Activated CD4-positive, CD25-positive, alpha-beta regulatory T cell treated with anti-CD3 and anti-CD28 coated beads, Interleukin-2, amount 50 U/mL, for 16 hours (primary cell): ENCODE results near the gene ADAM11.
"Not testable (repeated sequence)": the region's sequence is repeated elsewhere in the genome, so short reads cannot be mapped to it uniquely, and the experiment has no call there.

ENCODE experiments used
- DNase-seq: peaks from one replicate; pipeline ENCODE4 v3.0.0-alpha.2; 2020; ENCODE audit warnings: low read depth, low spot score

Gene ADAM11

GRCh38 chr17:44795928-44796327 is 37.1 kb downstream of the ADAM11 start:
- no peak for DNase-seq

GRCh38 chr17:44796731-44797130 is 37.9 kb downstream of the ADAM11 start:
- no peak for DNase-seq

GRCh38 chr17:44797802-44798201 is 39.0 kb downstream of the ADAM11 start:
- no peak for DNase-seq

- no peak for DNase-seq
These were observed 39.6 kb downstream of the ADAM11 start for GRCh38 chr17:44798356-44798755.

GRCh38 chr17:44801880-44802279 is 43.1 kb downstream of the ADAM11 start:
- DNase-seq = no peak

- DNase-seq = no peak
These were observed 45.7 kb downstream of the ADAM11 start for GRCh38 chr17:44804302-44805089.

- DNase-seq = no peak
These were observed 48.5 kb downstream of the ADAM11 start for GRCh38 chr17:44807093-44807816.

- no peak for DNase-seq
These were observed 49.0 kb downstream of the ADAM11 start for GRCh38 chr17:44807817-44808155.

- no peak for DNase-seq
These were observed 49.4 kb downstream of the ADAM11 start for GRCh38 chr17:44808156-44808555.

- not testable (repeated sequence) for DNase-seq
These were observed 50.0 kb downstream of the ADAM11 start for GRCh38 chr17:44808656-44809388.

- no peak for DNase-seq
These were observed 53.5 kb downstream of the ADAM11 start for GRCh38 chr17:44812263-44812662.

- DNase-seq = not testable (repeated sequence)
These were observed 59.7 kb downstream of the ADAM11 start for GRCh38 chr17:44818508-44818907.

GRCh38 chr17:44820631-44821212 is 61.9 kb downstream of the ADAM11 start:
- DNase-seq = no peak

GRCh38 chr17:44825236-44825635 is 66.4 kb downstream of the ADAM11 start:
- DNase-seq = not testable (repeated sequence)

GRCh38 chr17:44826123-44826790 is 67.5 kb downstream of the ADAM11 start:
- no peak for DNase-seq

- DNase-seq = no peak
These were observed 69.1 kb downstream of the ADAM11 start for GRCh38 chr17:44827863-44828262.

- no peak for DNase-seq
These were observed 70.2 kb downstream of the ADAM11 start for GRCh38 chr17:44828919-44829522.

- no peak for DNase-seq
These were observed 71.0 kb downstream of the ADAM11 start, which contains the start of gene GJC1 for GRCh38 chr17:44829523-44830358. Gene GJC1, minus strand, starts transcription at chr17:44830287. Its CDS starts 24,470 bp downstream, at chr17:44805817.

- no peak for DNase-seq
These were observed 71.8 kb downstream of the ADAM11 start for GRCh38 chr17:44830359-44831288.
